ENCODE measurements around the gene GAB2.

DNA sequence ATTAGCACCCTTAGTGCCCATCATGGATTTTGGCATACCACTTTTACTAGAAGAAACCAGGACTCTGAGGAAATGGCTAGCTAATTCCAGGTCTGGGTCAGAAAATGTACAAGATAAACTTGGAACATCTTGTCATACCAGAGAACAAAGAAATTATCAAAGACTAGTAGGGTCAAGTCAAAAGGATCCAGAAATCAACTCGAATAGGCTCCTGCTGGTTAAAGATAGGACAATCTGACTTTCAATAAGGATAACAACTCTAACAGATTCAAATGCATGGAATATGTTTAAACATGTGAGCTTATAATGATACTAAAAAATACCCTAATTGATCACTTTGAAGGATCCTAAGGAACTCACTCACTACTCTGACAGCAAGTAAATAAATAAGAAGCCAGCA lies 18.9 kb downstream of the GAB2 start:
- TF ChIP-seq, protein P1, sequence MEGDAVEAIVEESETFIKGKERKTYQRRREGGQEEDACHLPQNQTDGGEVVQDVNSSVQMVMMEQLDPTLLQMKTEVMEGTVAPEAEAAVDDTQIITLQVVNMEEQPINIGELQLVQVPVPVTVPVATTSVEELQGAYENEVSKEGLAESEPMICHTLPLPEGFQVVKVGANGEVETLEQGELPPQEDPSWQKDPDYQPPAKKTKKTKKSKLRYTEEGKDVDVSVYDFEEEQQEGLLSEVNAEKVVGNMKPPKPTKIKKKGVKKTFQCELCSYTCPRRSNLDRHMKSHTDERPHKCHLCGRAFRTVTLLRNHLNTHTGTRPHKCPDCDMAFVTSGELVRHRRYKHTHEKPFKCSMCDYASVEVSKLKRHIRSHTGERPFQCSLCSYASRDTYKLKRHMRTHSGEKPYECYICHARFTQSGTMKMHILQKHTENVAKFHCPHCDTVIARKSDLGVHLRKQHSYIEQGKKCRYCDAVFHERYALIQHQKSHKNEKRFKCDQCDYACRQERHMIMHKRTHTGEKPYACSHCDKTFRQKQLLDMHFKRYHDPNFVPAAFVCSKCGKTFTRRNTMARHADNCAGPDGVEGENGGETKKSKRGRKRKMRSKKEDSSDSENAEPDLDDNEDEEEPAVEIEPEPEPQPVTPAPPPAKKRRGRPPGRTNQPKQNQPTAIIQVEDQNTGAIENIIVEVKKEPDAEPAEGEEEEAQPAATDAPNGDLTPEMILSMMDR (CRISPR knock-in tag; IDR thresholded peaks at IDR 0.05) = no peak
- TF ChIP-seq, protein P2, sequence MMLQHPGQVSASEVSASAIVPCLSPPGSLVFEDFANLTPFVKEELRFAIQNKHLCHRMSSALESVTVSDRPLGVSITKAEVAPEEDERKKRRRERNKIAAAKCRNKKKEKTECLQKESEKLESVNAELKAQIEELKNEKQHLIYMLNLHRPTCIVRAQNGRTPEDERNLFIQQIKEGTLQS (CRISPR knock-in tag; IDR thresholded peaks at IDR 0.05) = no peak
- TF ChIP-seq POLR2A (IDR thresholded peaks at IDR 0.05; ENCODE audit: insufficient read depth in 1 of 2, low read depth in 2 of 2, low read length in 2 of 2) (no peak), TCF12 (IDR thresholded peaks at IDR 0.05) (no peak), TCF12 (CRISPR knock-in tag; IDR thresholded peaks at IDR 0.05) (no peak), SP1 (IDR thresholded peaks at IDR 0.05) (no peak), SP1 (CRISPR knock-in tag; IDR thresholded peaks at IDR 0.05) (no peak), ZNF121 (CRISPR knock-in tag; IDR thresholded peaks at IDR 0.05) (no peak), ZNF274 (CRISPR knock-in tag; IDR thresholded peaks at IDR 0.05) (no peak), EHMT2 (IDR thresholded peaks at IDR 0.05; ENCODE audit: borderline replicate concordance, low read depth, low read length) (no peak), ZNF780A (CRISPR knock-in tag; IDR thresholded peaks at IDR 0.05) (no peak)
- TF ChIP-seq, protein P3, sequence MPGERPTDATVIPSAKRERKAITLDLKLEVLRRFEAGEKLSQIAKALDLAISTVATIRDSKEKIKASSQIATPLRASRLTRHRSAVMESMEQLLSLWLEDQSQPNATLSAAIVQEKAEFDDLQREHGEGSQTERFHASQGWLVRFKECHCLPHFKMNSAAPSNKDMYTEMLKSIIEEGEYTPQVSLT (CRISPR knock-in tag; IDR thresholded peaks at IDR 0.05; ENCODE audit: borderline replicate concordance, low read depth) = no peak
- TF ChIP-seq, protein P4, sequence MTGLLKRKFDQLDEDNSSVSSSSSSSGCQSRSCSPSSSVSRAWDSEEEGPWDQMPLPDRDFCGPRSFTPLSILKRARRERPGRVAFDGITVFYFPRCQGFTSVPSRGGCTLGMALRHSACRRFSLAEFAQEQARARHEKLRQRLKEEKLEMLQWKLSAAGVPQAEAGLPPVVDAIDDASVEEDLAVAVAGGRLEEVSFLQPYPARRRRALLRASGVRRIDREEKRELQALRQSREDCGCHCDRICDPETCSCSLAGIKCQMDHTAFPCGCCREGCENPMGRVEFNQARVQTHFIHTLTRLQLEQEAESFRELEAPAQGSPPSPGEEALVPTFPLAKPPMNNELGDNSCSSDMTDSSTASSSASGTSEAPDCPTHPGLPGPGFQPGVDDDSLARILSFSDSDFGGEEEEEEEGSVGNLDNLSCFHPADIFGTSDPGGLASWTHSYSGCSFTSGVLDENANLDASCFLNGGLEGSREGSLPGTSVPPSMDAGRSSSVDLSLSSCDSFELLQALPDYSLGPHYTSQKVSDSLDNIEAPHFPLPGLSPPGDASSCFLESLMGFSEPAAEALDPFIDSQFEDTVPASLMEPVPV (CRISPR knock-in tag; IDR thresholded peaks at IDR 0.05) = no peak
- TF ChIP-seq, protein P5, sequence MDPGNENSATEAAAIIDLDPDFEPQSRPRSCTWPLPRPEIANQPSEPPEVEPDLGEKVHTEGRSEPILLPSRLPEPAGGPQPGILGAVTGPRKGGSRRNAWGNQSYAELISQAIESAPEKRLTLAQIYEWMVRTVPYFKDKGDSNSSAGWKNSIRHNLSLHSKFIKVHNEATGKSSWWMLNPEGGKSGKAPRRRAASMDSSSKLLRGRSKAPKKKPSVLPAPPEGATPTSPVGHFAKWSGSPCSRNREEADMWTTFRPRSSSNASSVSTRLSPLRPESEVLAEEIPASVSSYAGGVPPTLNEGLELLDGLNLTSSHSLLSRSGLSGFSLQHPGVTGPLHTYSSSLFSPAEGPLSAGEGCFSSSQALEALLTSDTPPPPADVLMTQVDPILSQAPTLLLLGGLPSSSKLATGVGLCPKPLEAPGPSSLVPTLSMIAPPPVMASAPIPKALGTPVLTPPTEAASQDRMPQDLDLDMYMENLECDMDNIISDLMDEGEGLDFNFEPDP (CRISPR knock-in tag; conservative IDR thresholded peaks at IDR 0.05) = no peak
